HT-29 (cell line): Measurements from ENCODE around the gene RHPN2. TPM values are rescaled to one million over a fixed set of nuclear protein-coding genes. Genes with fewer than 3 reads are reported as not detected.
"Not testable (repeated sequence)": the region's sequence is repeated elsewhere in the genome, so short reads cannot be mapped to it uniquely, and the experiment has no call there.

Source experiments
- DNase-seq: peaks from one replicate; pipeline ENCODE4 v3.0.0-alpha.2; 2015; ENCODE audit warnings: low spot score
- total RNA-seq: library from RNA; depleted of rRNA; stranded (reverse); fragments of >200 nt; shearing (Covaris generic); gene quantifications from 2 replicates; pipeline ENCODE4 v1.2.3, GENCODE V29; 2014

The RHPN2 gene
- total RNA-seq, 1 experiment from 2014 or later, result 102 TPM

- no peak for DNase-seq
These were observed 34.9 kb downstream of the RHPN2 start for GRCh38 chr19:33029746-33030303.

- not testable (repeated sequence) for DNase-seq
These were observed 38.1 kb downstream of the RHPN2 start for GRCh38 chr19:33026602-33027001.

- DNase-seq, result not testable (repeated sequence)
These were observed 39.0 kb downstream of the RHPN2 start for GRCh38 chr19:33025468-33026238.

- DNase-seq, result peak; percentile 32
These were observed 40.3 kb downstream of the RHPN2 start for GRCh38 chr19:33024398-33024797.

- no peak for DNase-seq
These were observed 42.1 kb downstream of the RHPN2 start for GRCh38 chr19:33022472-33023116.

- DNase-seq, result not testable (repeated sequence)
These were observed 53.8 kb downstream of the RHPN2 start for GRCh38 chr19:33010891-33011290.

GRCh38 chr19:33008738-33009137 lies 56.0 kb downstream of the RHPN2 start:
- no peak for DNase-seq

GRCh38 chr19:33005440-33005839 lies 59.2 kb downstream of the RHPN2 start:
- peak; percentile 89 for DNase-seq

- not testable (repeated sequence) for DNase-seq
These were observed 61.2 kb downstream of the RHPN2 start for GRCh38 chr19:33003424-33004024.

GRCh38 chr19:33002126-33002865 lies 62.4 kb downstream of the RHPN2 start:
- DNase-seq, result not testable (repeated sequence)

- DNase-seq, result no peak
These were observed 63.8 kb downstream of the RHPN2 start for GRCh38 chr19:33000910-33001309.

- no peak for DNase-seq
These were observed 64.2 kb downstream of the RHPN2 start for GRCh38 chr19:33000510-33000909.

- DNase-seq, result no peak
These were observed 66.0 kb downstream of the RHPN2 start for GRCh38 chr19:32998722-32999121.

GRCh38 chr19:32997716-32998355 lies 66.9 kb downstream of the RHPN2 start:
- DNase-seq, result no peak

GRCh38 chr19:32997061-32997464 lies 67.6 kb downstream of the RHPN2 start:
- DNase-seq, result not testable (repeated sequence)

- DNase-seq, result not testable (repeated sequence)
These were observed 68.7 kb downstream of the RHPN2 start for GRCh38 chr19:32995966-32996365.

GRCh38 chr19:32988724-32989123 lies 76.0 kb downstream of the RHPN2 start:
- no peak for DNase-seq

- DNase-seq, result not testable (repeated sequence)
These were observed 76.4 kb downstream of the RHPN2 start for GRCh38 chr19:32988254-32988653.

GRCh38 chr19:32982488-32982887 lies 82.2 kb downstream of the RHPN2 start:
- DNase-seq, result not testable (repeated sequence)

GRCh38 chr19:32979807-32980206 lies 84.9 kb downstream of the RHPN2 start:
- not testable (repeated sequence) for DNase-seq

GRCh38 chr19:32977813-32978212 lies 86.9 kb downstream of the RHPN2 start:
- DNase-seq, result not testable (repeated sequence)
